DOHH2 (cell line): Measurements from ENCODE around the gene IGF1R.

Experiments
- H3F3A ChIP-seq: fragments of 200-600 bp; sonication (generic), shearing (Covaris generic); 2 replicates; pipeline ENCODE4 v1.6.0; 2016; ENCODE audit warnings: antibody characterized with exemption, mild to moderate bottlenecking; ENCODE audit not compliant: control insufficient read depth, insufficient read depth
- H3K27ac ChIP-seq: fragments of 200-600 bp; sonication (generic); 2 replicates; pipeline ENCODE4 v1.5.1; 2014; ENCODE audit warnings: low read depth, mild to moderate bottlenecking, low read length, moderate library complexity
- H3K27me3 ChIP-seq: fragments of 200-600 bp; sonication (generic); 2 replicates; pipeline ENCODE4 v1.6.1; 2014; ENCODE audit warnings: mild to moderate bottlenecking, low read length, mixed read lengths; ENCODE audit not compliant: control insufficient read depth
- H3K36me3 ChIP-seq: fragments of 200-600 bp; sonication (generic); 2 replicates; pipeline ENCODE4 v1.6.1; 2014; ENCODE audit warnings: mild to moderate bottlenecking, low read length, moderate library complexity, mixed read lengths; ENCODE audit not compliant: control insufficient read depth
- H3K4me1 ChIP-seq: fragments of 200-600 bp; sonication (generic); 2 replicates; pipeline ENCODE4 v1.6.1; 2014; ENCODE audit warnings: mild to moderate bottlenecking, low read length, mixed read lengths; ENCODE audit not compliant: control insufficient read depth
- H3K4me2 ChIP-seq: fragments of 200-600 bp; sonication (generic); 2 replicates; pipeline ENCODE4 v1.6.0; 2014; ENCODE audit warnings: mild to moderate bottlenecking, low read length, moderate library complexity
- H3K4me3 ChIP-seq: fragments of 200-600 bp; sonication (generic); 2 replicates; pipeline ENCODE4 v1.5.1; 2014; ENCODE audit warnings: mild to moderate bottlenecking, low read length, mixed read lengths
- H3K79me2 ChIP-seq: fragments of 200-600 bp; sonication (generic); 2 replicates; pipeline ENCODE4 v1.6.1; 2014; ENCODE audit warnings: mild to moderate bottlenecking, low read length, mixed read lengths; ENCODE audit not compliant: control insufficient read depth
- H3K9me2 ChIP-seq: fragments of 200-600 bp; sonication (generic); replicated peaks from 2 replicates; pipeline ENCODE4 v1.6.1; 2014; ENCODE audit warnings: mild to moderate bottlenecking, low read length, mixed read lengths; ENCODE audit not compliant: control insufficient read depth
- H3K9me3 ChIP-seq: fragments of 200-600 bp; sonication (generic); 2 replicates; pipeline ENCODE4 v1.6.1; 2014; ENCODE audit warnings: antibody characterized with exemption, low read length, mixed read lengths; ENCODE audit not compliant: control insufficient read depth, insufficient read depth
- H4K20me1 ChIP-seq: fragments of 200-600 bp; sonication (generic); 2 replicates; pipeline ENCODE4 v1.6.0; 2014; ENCODE audit warnings: low read depth, mild to moderate bottlenecking, antibody characterized with exemption, low read length, moderate library complexity; ENCODE audit not compliant: control insufficient read depth, insufficient read depth
- EZH2phosphoT487 ChIP-seq: fragments of 200-600 bp; sonication (generic); IDR thresholded peaks from 2 replicates; pipeline ENCODE4 v1.6.1; 2017; ENCODE audit warnings: borderline replicate concordance, mild to moderate bottlenecking, antibody characterized with exemption, low read length, moderate library complexity, mixed read lengths
- TF ChIP-seq, protein P1 (sequence below): fragments of 200-600 bp; sonication (generic); IDR thresholded peaks from one replicate; pipeline ENCODE4 v1.5.1; 2014; ENCODE audit warnings: antibody characterized with exemption, mild to moderate bottlenecking, low read depth, low read length; ENCODE audit not compliant: poor library complexity, severe bottlenecking

Gene IGF1R

GRCh38 chr15:98956796-98957553 lies 308.6 kb downstream of the IGF1R start:
- no peaks in the 10 kb centered on the region for H3K9me2 ChIP-seq
- H3K4me1 ChIP-seq = no peaks in the 10 kb centered on the region
- H3K36me3 ChIP-seq = no peaks in the 10 kb centered on the region
- no peaks in the 10 kb centered on the region for H3F3A ChIP-seq
- TF ChIP-seq, protein P1, sequence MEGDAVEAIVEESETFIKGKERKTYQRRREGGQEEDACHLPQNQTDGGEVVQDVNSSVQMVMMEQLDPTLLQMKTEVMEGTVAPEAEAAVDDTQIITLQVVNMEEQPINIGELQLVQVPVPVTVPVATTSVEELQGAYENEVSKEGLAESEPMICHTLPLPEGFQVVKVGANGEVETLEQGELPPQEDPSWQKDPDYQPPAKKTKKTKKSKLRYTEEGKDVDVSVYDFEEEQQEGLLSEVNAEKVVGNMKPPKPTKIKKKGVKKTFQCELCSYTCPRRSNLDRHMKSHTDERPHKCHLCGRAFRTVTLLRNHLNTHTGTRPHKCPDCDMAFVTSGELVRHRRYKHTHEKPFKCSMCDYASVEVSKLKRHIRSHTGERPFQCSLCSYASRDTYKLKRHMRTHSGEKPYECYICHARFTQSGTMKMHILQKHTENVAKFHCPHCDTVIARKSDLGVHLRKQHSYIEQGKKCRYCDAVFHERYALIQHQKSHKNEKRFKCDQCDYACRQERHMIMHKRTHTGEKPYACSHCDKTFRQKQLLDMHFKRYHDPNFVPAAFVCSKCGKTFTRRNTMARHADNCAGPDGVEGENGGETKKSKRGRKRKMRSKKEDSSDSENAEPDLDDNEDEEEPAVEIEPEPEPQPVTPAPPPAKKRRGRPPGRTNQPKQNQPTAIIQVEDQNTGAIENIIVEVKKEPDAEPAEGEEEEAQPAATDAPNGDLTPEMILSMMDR = no peak
- TF ChIP-seq EZH2phosphoT487 = no peak
- no peaks in the 10 kb centered on the region for H4K20me1 ChIP-seq
- H3K79me2 ChIP-seq = no peaks in the 10 kb centered on the region
- H3K9me3 ChIP-seq = no peaks in the 10 kb centered on the region
- no peak overlapping the region for H3K27ac ChIP-seq
- no peak overlapping the region for H3K4me2 ChIP-seq
- H3K4me3 ChIP-seq = no peak overlapping the region
- no peaks in the 10 kb centered on the region for H3K27me3 ChIP-seq

GRCh38 chr15:98957655-98958054 lies 309.3 kb downstream of the IGF1R start:
- Histone ChIP-seq H3K9me2 (no peaks in the 10 kb centered on the region), H3K4me3 (no peak overlapping the region), H3K4me2 (no peak overlapping the region), H3K4me1 (no peaks in the 10 kb centered on the region), H3K27ac (no peak overlapping the region), H3K79me2 (no peaks in the 10 kb centered on the region), H3F3A (no peaks in the 10 kb centered on the region), H3K27me3 (no peaks in the 10 kb centered on the region), H3K36me3 (no peaks in the 10 kb centered on the region), H3K9me3 (no peaks in the 10 kb centered on the region), H4K20me1 (no peaks in the 10 kb centered on the region)
- no peak for TF ChIP-seq EZH2phosphoT487
- TF ChIP-seq, protein P1 = no peak

DNA sequence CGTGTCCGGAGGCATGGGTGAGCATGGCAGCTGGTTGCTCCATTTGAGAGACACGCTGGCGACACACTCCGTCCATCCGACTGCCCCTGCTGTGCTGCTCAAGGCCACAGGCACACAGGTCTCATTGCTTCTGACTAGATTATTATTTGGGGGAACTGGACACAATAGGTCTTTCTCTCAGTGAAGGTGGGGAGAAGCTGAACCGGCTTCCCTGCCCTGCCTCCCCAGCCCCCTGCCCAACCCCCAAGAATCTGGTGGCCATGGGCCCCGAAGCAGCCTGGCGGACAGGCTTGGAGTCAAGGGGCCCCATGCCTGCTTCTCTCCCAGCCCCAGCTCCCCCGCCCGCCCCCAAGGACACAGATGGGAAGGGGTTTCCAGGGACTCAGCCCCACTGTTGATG lies 309.7 kb downstream of the IGF1R start:
- H3K36me3 ChIP-seq = no peaks in the 10 kb centered on the region
- no peak overlapping the region for H3K27ac ChIP-seq
- H3K4me2 ChIP-seq = no peak overlapping the region
- no peaks in the 10 kb centered on the region for H3K27me3 ChIP-seq
- H3K9me3 ChIP-seq = no peaks in the 10 kb centered on the region
- H4K20me1 ChIP-seq = no peaks in the 10 kb centered on the region
- H3K79me2 ChIP-seq = no peaks in the 10 kb centered on the region
- no peaks in the 10 kb centered on the region for H3K4me1 ChIP-seq
- H3K4me3 ChIP-seq = no peak overlapping the region
- no peaks in the 10 kb centered on the region for H3K9me2 ChIP-seq
- H3F3A ChIP-seq = no peaks in the 10 kb centered on the region
- TF ChIP-seq EZH2phosphoT487 = no peak
- TF ChIP-seq, protein P1 = no peak
